GM12864 (cell line): ENCODE measurements around the gene GPR45.

Source experiments
- DNase-seq: peaks from one replicate; pipeline ENCODE4 v3.0.0-alpha.2; 2011; ENCODE audit warnings: low read depth
- H3K4me3 ChIP-seq: 2 replicates; pipeline ENCODE4 v1.5.1; 2011; ENCODE audit warnings: mild to moderate bottlenecking, low read depth, low read length, control low read depth
- TF ChIP-seq, protein P1 (sequence below): IDR thresholded peaks from 2 replicates; pipeline ENCODE4 v1.5.1; 2011; ENCODE audit warnings: low read depth, mild to moderate bottlenecking, moderate library complexity, low read length, control low read depth, inconsistent platforms; ENCODE audit errors: missing control alignments

GPR45 gene

DNA sequence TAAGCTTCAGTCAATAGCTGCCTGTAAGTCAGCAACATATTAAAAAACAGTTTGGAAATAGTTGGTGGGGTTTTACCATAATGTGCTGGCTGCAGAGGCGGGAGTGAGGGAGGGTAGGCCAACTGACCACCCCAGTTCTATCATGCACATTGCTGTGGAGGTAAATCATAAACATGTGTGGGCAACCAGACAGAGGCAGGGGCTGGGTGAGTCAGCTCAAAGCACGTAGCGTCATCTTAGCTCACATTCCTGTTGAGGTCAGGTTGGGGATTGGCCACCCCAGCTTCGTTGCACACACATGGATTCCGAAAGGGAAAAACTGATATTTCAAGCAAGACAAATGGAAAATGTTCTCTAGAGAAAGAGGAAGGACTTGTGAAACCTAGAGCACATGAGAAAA lies 19.5 kb downstream of the GPR45 start:
- DNase-seq = no peak
- TF ChIP-seq, protein P1, sequence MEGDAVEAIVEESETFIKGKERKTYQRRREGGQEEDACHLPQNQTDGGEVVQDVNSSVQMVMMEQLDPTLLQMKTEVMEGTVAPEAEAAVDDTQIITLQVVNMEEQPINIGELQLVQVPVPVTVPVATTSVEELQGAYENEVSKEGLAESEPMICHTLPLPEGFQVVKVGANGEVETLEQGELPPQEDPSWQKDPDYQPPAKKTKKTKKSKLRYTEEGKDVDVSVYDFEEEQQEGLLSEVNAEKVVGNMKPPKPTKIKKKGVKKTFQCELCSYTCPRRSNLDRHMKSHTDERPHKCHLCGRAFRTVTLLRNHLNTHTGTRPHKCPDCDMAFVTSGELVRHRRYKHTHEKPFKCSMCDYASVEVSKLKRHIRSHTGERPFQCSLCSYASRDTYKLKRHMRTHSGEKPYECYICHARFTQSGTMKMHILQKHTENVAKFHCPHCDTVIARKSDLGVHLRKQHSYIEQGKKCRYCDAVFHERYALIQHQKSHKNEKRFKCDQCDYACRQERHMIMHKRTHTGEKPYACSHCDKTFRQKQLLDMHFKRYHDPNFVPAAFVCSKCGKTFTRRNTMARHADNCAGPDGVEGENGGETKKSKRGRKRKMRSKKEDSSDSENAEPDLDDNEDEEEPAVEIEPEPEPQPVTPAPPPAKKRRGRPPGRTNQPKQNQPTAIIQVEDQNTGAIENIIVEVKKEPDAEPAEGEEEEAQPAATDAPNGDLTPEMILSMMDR = no peak
- H3K4me3 ChIP-seq = no peak overlapping the region

DNA sequence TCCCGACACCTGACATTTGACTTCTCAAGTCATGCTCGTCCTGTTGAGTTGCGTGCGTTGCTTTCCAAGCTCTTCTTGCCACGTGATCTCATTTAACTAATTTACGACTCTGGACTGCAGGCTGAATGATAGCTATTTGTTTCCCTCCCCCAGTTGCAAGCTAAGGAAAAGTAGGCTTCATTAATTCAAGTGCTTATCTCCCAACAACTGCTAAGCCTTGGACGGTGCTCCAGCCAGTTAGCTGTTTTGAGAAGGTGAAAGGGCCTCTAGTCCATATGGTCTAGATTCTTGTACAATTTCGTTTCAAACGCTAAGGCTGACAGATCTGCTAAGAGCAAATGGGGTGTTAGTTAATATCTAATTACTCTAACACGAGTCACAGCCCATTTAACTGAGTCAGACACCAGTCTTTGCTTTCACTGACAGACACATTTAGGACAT lies 21.1 kb downstream of the GPR45 start:
- no peak overlapping the region for H3K4me3 ChIP-seq
- TF ChIP-seq, protein P1 = no peak
- DNase-seq = no peak

DNA sequence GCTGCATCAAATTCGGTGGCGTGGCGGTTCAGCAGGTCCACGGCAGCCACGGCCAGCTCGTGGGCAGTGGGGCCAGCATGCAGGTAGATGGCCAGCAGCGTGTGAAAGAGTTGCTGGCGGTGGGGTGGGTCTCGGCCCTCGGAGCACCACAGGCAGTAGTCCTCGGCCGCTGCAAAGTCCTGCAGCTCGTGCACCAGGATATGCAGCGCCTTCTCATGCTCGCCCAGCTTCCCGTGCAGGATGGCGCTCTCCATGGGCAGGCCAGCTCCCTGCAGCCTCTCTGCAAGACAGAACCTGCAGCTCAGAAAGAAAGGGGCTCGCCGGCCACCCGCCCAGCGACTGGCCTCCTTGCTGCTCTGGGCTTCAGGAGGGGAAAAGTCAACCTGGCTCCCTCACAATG lies 27.9 kb downstream of the GPR45 start:
- H3K4me3 ChIP-seq = no peak overlapping the region
- TF ChIP-seq, protein P1 = no peak

DNA sequence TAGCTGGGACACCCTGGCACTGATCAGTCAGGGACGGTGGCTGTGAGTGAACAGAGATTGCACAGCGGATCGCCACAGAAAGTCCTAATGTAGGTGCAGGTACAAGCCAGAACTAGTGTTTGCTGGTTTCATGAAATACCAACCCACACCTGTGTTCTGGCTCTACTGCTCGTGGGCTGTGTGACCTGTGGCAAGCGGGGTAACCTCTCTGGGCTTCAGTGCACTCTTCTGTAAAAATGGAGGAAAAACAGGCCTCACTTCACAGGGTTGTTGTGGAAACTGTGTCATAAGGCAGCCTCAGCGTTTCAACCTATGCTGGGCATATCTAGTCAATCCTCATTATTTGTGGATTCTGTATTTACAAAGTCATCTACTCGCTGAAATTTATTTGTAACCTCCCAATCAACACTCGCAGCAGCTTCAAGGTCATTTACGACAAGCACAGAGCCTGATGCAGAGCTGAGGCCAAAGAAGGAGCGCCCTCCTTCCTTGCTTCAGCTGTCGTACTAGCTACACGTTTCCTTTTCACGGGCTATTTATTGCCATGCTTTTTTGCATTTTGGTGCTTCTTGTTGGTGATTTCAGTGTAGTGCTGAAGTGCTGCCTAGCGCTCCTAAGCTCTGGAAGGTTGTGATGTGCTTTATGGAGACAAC lies 30.0 kb downstream of the GPR45 start:
- no peak for DNase-seq
- H3K4me3 ChIP-seq = no peak overlapping the region
- TF ChIP-seq, protein P1 = no peak

More for the DNA sequence above, 27.9 kb downstream of the GPR45 start:
- no peak for DNase-seq

GRCh38 chr2:105272176-105272575 lies 30.6 kb downstream of the GPR45 start:
- TF ChIP-seq, protein P1 = no peak
- no peak for DNase-seq
- H3K4me3 ChIP-seq = no peak overlapping the region

DNA sequence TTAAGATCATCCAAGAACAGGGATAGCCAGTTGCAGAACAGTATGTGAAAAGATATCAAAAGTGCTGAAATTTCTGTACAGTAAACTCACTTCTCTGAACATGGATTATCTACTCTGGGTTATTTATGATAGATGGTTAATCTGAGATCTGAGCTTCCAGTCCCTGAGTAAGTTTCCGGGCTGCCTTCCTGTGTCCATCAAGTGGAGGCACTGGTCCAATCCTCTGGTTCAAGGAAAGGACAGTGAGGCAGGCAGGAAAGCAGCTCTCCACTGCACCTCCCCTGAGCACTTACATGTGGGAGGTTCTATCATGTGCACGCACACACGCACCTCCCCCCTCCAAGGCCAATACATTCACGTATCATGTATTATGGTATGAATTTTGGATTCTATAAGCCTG lies 32.5 kb downstream of the GPR45 start:
- DNase-seq = no peak
- TF ChIP-seq, protein P1 = no peak
- H3K4me3 ChIP-seq = no peak overlapping the region

GRCh38 chr2:105278654-105279053 lies 37.1 kb downstream of the GPR45 start:
- DNase-seq = no peak
- TF ChIP-seq, protein P1 = no peak
- no peak overlapping the region for H3K4me3 ChIP-seq
